Mesenchymal stem cell (in vitro differentiated cells and primary cell): ENCODE measurements around the gene CAMTA1.

Experiments used
- DNase-seq: peaks from one replicate; pipeline ENCODE4 v3.0.0-alpha.2; 2013
- H2AFZ ChIP-seq: one replicate; pipeline ENCODE4 v1.6.1; 2013; ENCODE audit warnings: low read depth, mild to moderate bottlenecking, control low read depth, inconsistent platforms, low read length, moderate library complexity
- H2AK5ac ChIP-seq: 2 replicates; pipeline ENCODE4 v1.6.1; 2013; ENCODE audit warnings: low read length, moderate library complexity, mild to moderate bottlenecking, inconsistent platforms; ENCODE audit not compliant: severe bottlenecking
- H2BK120ac ChIP-seq: one replicate; pipeline ENCODE4 v1.6.1; 2013; ENCODE audit warnings: low read depth, mild to moderate bottlenecking, inconsistent platforms, low read length, moderate library complexity
- H2BK12ac ChIP-seq, 2 experiments: one replicate each; pipeline ENCODE4 v1.6.1; 2013; ENCODE audit warnings: inconsistent platforms in 2 of 2, low read length in 2 of 2, mild to moderate bottlenecking in 2 of 2, moderate library complexity in 2 of 2, control low read depth in 1 of 2
- H2BK15ac ChIP-seq: one replicate; pipeline ENCODE4 v1.6.1; 2013; ENCODE audit warnings: mild to moderate bottlenecking, low read depth, inconsistent platforms; ENCODE audit not compliant: poor library complexity, severe bottlenecking
- H2BK5ac ChIP-seq: 2 replicates; pipeline ENCODE4 v1.6.1; 2013; ENCODE audit warnings: low read depth, mild to moderate bottlenecking, low read length, control low read depth, inconsistent platforms; ENCODE audit not compliant: poor library complexity, severe bottlenecking
- H3K14ac ChIP-seq, 2 experiments: one replicate each; pipeline ENCODE4 v1.6.1; 2013; ENCODE audit warnings: inconsistent platforms in 2 of 2, low read length in 2 of 2, control low read depth in 1 of 2, mild to moderate bottlenecking in 1 of 2, moderate library complexity in 1 of 2
- H3K18ac ChIP-seq, 2 experiments: one replicate each; pipeline ENCODE4 v1.6.1; 2013; ENCODE audit warnings: inconsistent platforms in 2 of 2, low read length in 2 of 2, control low read depth in 1 of 2, low read depth in 1 of 2, mild to moderate bottlenecking in 1 of 2
- H3K23ac ChIP-seq, 2 experiments: one replicate each; pipeline ENCODE4 v1.6.1; 2013; ENCODE audit warnings: inconsistent platforms in 2 of 2, low read length in 2 of 2, mild to moderate bottlenecking in 2 of 2, moderate library complexity in 2 of 2, control low read depth in 1 of 2
- H3K27ac ChIP-seq: 2 replicates; pipeline ENCODE4 v1.5.1; 2013; ENCODE audit warnings: mild to moderate bottlenecking, moderate library complexity, low read length, control low read depth, inconsistent platforms; ENCODE audit not compliant: poor library complexity, severe bottlenecking
- H3K27me3 ChIP-seq, 2 experiments: 2 replicates each; pipeline versions ENCODE4 v1.6.1 to v1.7.0; 2013; ENCODE audit warnings: low read length in 2 of 2, mild to moderate bottlenecking in 2 of 2, moderate library complexity in 2 of 2, control low read depth in 1 of 2, inconsistent platforms in 1 of 2; ENCODE audit not compliant: control insufficient read depth in 1 of 2, insufficient read depth in 1 of 2
- H3K36me3 ChIP-seq, 2 experiments: 2 replicates each; pipeline versions ENCODE4 v1.6.1 to v1.7.0; 2013; ENCODE audit warnings: low read length in 2 of 2, control low read depth in 1 of 2, inconsistent platforms in 1 of 2, low read depth in 1 of 2, mild to moderate bottlenecking in 1 of 2; ENCODE audit not compliant: insufficient read depth in 2 of 2, control insufficient read depth in 1 of 2
- H3K4ac ChIP-seq, 2 experiments: one replicate each; pipeline ENCODE4 v1.6.1; 2013; ENCODE audit warnings: inconsistent platforms in 2 of 2, low read length in 2 of 2, mild to moderate bottlenecking in 2 of 2, moderate library complexity in 2 of 2, control low read depth in 1 of 2, low read depth in 1 of 2
- H3K4me1 ChIP-seq: 2 replicates; pipeline ENCODE4 v1.6.1; 2013; ENCODE audit warnings: low read depth, low read length, control low read depth; ENCODE audit not compliant: control insufficient read depth, insufficient read depth
- H3K4me2 ChIP-seq: 2 replicates; pipeline ENCODE4 v1.6.1; 2013; ENCODE audit warnings: low read length, mild to moderate bottlenecking, inconsistent platforms; ENCODE audit not compliant: poor library complexity, severe bottlenecking
- H3K4me3 ChIP-seq, 2 experiments: 2 replicates each; pipeline versions ENCODE4 v1.5.1 to v1.7.0; 2013; ENCODE audit warnings: low read length in 2 of 2, mild to moderate bottlenecking in 2 of 2, control low read depth in 1 of 2, low read depth in 1 of 2; ENCODE audit not compliant: insufficient read depth in 1 of 2
- H3K79me1 ChIP-seq: replicated peaks from 2 replicates; pipeline ENCODE4 v1.6.1; 2013; ENCODE audit warnings: mild to moderate bottlenecking, control low read depth, low read length, inconsistent platforms; ENCODE audit not compliant: poor library complexity, severe bottlenecking
- H3K9ac ChIP-seq: 2 replicates; pipeline ENCODE4 v1.7.0; 2013; ENCODE audit warnings: mild to moderate bottlenecking, low read length, moderate library complexity
- H3K9me3 ChIP-seq: 2 replicates; pipeline ENCODE4 v1.7.0; 2013; ENCODE audit warnings: mild to moderate bottlenecking, low read length; ENCODE audit not compliant: control insufficient read depth
- H4K8ac ChIP-seq: one replicate; pipeline ENCODE4 v1.6.1; 2013; ENCODE audit warnings: inconsistent platforms, mild to moderate bottlenecking, low read length, moderate library complexity
- H4K91ac ChIP-seq: one replicate; pipeline ENCODE4 v1.6.1; 2013; ENCODE audit warnings: mild to moderate bottlenecking, low read length, inconsistent platforms
- WGBS: methylation state at CpG from one replicate; pipeline ENCODE4 v1.1.7; 2013; ENCODE audit warnings: mixed read lengths; 5-methylcytosine and 5-hydroxymethylcytosine counted together

The CAMTA1 gene

GRCh38 chr1:6955357-6956094 lies 170.3 kb downstream of the CAMTA1 start:
- 81% methylated on average over 16 of the region's 16 CpGs for WGBS
- no peak overlapping the region for H2BK120ac ChIP-seq
- no peak overlapping the region for H2BK15ac ChIP-seq
- H3K27ac ChIP-seq: no peak overlapping the region
- no peak overlapping the region for H3K18ac ChIP-seq
- H3K14ac ChIP-seq: no peak overlapping the region
- peaks cover 2% of the 10 kb centered on the region for H3K79me1 ChIP-seq
- H3K36me3 ChIP-seq: no peaks in the 10 kb centered on the region
- H2BK5ac ChIP-seq: no peak overlapping the region
- H3K27me3 ChIP-seq: peaks cover 44 to 54% of the 10 kb centered on the region in 2 experiments
- no peak overlapping the region for H4K91ac ChIP-seq
- H3K4me1 ChIP-seq: peaks cover 2% of the 10 kb centered on the region
- no peak overlapping the region for H3K9ac ChIP-seq
- H3K4me3 ChIP-seq: no peak overlapping the region
- no peaks in the 10 kb centered on the region for H3K9me3 ChIP-seq
- H3K4me2 ChIP-seq: no peak overlapping the region
- DNase-seq: no peak
- no peak overlapping the region for H4K8ac ChIP-seq
- no peak overlapping the region for H3K4ac ChIP-seq
- no peak overlapping the region for H2BK12ac ChIP-seq
- H2AFZ ChIP-seq: no peak overlapping the region
- H2AK5ac ChIP-seq: no peak overlapping the region
- H3K23ac ChIP-seq: no peak overlapping the region

DNA sequence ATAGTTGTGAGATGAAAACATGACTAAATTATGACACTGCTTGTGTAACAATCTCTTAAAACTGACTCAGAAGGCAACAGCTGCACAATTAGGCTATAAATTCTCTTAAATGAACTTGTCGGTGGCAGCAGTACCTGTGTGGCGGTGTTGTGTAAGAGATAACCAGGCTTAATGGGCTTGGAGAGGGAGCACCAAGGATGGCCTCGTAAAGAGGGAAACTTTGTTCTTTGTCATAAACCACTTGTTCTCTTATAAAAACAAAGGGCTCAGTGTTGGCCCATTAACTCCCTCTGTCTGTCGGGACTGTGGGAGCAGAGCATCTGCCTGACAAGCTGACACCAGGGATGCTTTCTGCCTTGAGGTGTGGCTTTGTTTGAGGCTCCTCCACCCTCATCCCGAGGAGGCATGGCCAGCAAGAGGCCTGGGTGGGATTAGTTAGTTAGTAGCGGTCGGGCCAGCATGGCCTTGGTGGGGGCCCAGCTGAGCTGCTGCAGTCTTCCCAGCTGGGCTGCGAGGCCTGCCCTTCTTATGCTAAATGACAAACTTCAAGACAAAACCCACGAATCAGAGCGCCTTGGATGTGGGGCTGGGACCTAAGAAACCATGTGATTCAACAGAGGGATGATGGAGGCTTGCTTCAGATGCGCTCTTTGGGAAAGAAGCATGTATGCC lies 171.4 kb downstream of the CAMTA1 start:
- no peak overlapping the region for H3K14ac ChIP-seq
- no peak overlapping the region for H2BK12ac ChIP-seq
- no peak overlapping the region for H4K8ac ChIP-seq
- no peak overlapping the region for H3K4me2 ChIP-seq
- no peak overlapping the region for H3K18ac ChIP-seq
- no peak overlapping the region for H4K91ac ChIP-seq
- 56% methylated on average over 11 of the region's 11 CpGs for WGBS
- H2BK15ac ChIP-seq: no peak overlapping the region
- no peak overlapping the region for H2AFZ ChIP-seq
- DNase-seq: no peak
- H3K4ac ChIP-seq: no peak overlapping the region
- H2BK5ac ChIP-seq: no peak overlapping the region
- H3K27me3 ChIP-seq: peaks cover 47 to 64% of the 10 kb centered on the region in 2 experiments
- H3K9me3 ChIP-seq: no peaks in the 10 kb centered on the region
- no peak overlapping the region for H2AK5ac ChIP-seq
- H3K4me1 ChIP-seq: peaks cover 4% of the 10 kb centered on the region
- no peak overlapping the region for H3K4me3 ChIP-seq
- peak overlapping the region in 1 of 2 experiments; percentile 15 for H3K23ac ChIP-seq
- H3K79me1 ChIP-seq: peaks cover 2% of the 10 kb centered on the region
- no peak overlapping the region for H3K27ac ChIP-seq
- no peak overlapping the region for H2BK120ac ChIP-seq
- H3K9ac ChIP-seq: no peak overlapping the region
- no peaks in the 10 kb centered on the region for H3K36me3 ChIP-seq

DNA sequence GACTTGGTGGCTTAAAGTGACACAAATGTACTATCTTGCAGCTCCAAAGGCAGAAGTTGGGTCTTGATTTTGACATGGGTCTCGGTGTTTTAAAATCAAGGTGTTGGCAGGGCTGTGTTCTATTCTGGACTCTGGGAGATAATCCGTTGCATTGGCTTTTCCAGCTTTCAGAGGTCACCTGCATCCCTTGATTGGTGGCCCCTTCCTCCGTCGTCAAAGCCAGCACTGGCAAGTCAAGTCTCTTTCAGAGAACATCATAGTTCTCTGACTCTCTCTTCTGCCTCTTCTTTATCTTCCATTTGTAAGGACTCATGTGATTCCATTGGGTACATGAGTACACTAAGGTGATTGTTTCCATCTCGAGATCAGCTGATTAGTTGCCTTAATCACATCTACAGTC lies 172.1 kb downstream of the CAMTA1 start:
- no peak overlapping the region for H3K4me3 ChIP-seq
- H3K36me3 ChIP-seq: no peaks in the 10 kb centered on the region
- H4K8ac ChIP-seq: no peak overlapping the region
- H2AFZ ChIP-seq: no peak overlapping the region
- WGBS: 98% methylated on average over 5 of the region's 5 CpGs
- no peak overlapping the region for H3K4ac ChIP-seq
- H2BK15ac ChIP-seq: no peak overlapping the region
- no peak overlapping the region for H3K27ac ChIP-seq
- peaks cover 52 to 66% of the 10 kb centered on the region in 2 experiments for H3K27me3 ChIP-seq
- H3K9ac ChIP-seq: no peak overlapping the region
- no peak overlapping the region for H2AK5ac ChIP-seq
- H3K18ac ChIP-seq: no peak overlapping the region
- no peak overlapping the region for H2BK12ac ChIP-seq
- H2BK5ac ChIP-seq: no peak overlapping the region
- H3K9me3 ChIP-seq: no peaks in the 10 kb centered on the region
- no peak overlapping the region for H3K14ac ChIP-seq
- H2BK120ac ChIP-seq: no peak overlapping the region
- H3K23ac ChIP-seq: no peak overlapping the region
- H4K91ac ChIP-seq: no peak overlapping the region
- peaks cover 8% of the 10 kb centered on the region for H3K4me1 ChIP-seq
- no peak overlapping the region for H3K4me2 ChIP-seq
- peaks cover 2% of the 10 kb centered on the region for H3K79me1 ChIP-seq
- DNase-seq: no peak

DNA sequence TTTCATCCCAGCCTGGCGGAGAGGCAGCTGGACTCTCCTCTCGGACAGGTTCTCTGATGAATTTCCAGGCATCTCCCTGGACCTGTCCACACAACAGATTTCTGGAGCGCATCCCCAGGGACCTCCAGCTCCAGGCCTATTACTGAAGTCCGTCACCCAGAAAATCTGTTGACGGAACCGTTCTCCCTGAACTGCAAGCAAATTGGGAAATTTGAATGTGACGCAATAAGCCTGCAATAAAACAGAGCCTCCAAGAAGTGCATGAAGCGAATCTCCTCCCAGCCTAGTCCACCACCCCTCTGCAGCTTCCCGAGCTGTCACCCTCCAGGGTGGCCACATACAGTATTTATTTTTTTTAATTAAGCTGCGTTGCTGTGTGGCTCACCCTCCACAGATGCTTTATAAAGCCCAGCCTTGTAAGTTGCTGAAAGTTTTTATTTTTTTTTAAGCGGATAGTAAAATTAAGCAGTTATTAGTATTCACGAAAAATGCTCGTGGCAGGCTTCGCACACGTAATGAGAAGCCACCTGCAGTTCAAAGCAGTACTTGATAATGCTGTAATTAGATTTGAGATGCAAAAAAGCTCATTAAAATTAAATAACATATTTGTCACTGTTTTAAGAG lies 173.3 kb downstream of the CAMTA1 start:
- no peak overlapping the region for H3K14ac ChIP-seq
- H3K23ac ChIP-seq: no peak overlapping the region
- no peaks in the 10 kb centered on the region for H3K36me3 ChIP-seq
- no peaks in the 10 kb centered on the region for H3K9me3 ChIP-seq
- peak; percentile 30 for DNase-seq
- H2AK5ac ChIP-seq: no peak overlapping the region
- H3K27me3 ChIP-seq: peaks cover 58 to 67% of the 10 kb centered on the region in 2 experiments
- H2BK5ac ChIP-seq: no peak overlapping the region
- H2BK12ac ChIP-seq: no peak overlapping the region
- no peak overlapping the region for H3K9ac ChIP-seq
- WGBS: 83% methylated on average over 15 of the region's 15 CpGs
- H3K4ac ChIP-seq: no peak overlapping the region
- no peak overlapping the region for H3K4me3 ChIP-seq
- H3K18ac ChIP-seq: no peak overlapping the region
- H4K91ac ChIP-seq: no peak overlapping the region
- H4K8ac ChIP-seq: no peak overlapping the region
- no peak overlapping the region for H2BK15ac ChIP-seq
- no peak overlapping the region for H3K4me2 ChIP-seq
- peaks cover 2% of the 10 kb centered on the region for H3K79me1 ChIP-seq
- no peak overlapping the region for H2AFZ ChIP-seq
- H2BK120ac ChIP-seq: no peak overlapping the region
- H3K27ac ChIP-seq: no peak overlapping the region
- H3K4me1 ChIP-seq: peaks cover 16% of the 10 kb centered on the region
